Measurements from ENCODE around the gene YIF1B.
"Not testable (repeated sequence)": the region's sequence is repeated elsewhere in the genome, so short reads cannot be mapped to it uniquely, and the experiment has no call there.

Gene YIF1B

DNA sequence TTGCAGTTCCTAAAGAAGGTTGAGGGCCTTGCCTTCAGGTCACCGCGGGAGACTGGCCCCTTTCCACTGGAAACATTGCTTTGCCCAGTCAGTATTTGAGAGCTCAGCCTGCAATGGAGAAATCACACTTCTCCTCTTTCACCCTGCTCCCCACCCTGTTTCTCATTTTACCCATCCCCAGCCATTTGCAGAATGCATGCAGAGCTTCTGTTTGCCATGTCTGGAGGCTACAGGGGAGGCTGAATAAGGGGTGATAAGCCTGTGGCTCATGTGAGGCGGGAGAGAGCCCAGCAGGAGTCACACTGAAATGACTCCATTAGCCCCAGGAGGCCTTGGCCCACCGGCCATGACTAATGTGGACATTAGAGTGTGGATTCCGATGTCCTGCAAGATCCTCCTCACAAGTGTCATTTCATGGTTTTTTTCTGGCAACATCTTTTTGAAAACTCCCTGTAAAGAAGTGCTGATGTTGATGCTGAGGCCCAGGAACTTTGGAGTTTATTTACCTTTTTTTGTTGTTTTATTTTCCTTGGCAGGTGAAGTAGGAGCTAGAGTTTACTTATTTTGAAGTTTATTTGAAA lies 45.1 kb downstream of the YIF1B start:
- no peak for DNase-seq

DNA sequence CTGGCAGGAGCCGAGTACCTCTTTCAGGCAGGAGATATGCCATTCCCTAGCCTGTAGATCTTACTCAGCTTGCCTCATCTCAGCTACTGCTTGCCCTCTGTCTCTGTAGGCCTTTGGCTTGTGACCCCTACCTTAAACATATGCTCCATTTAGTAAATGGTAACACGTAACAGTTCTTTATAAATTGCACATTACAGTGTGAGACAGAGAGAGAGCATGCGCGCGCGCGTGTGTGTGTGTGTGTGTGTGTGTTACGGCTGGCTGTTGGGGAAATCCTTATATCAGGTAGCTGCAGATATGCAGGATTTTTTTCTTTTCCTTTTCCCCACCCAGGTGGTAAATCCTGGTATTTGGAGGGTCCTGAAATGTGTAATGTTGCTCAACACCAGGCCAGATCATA lies 47.2 kb downstream of the YIF1B start:
- no peak for DNase-seq

DNA sequence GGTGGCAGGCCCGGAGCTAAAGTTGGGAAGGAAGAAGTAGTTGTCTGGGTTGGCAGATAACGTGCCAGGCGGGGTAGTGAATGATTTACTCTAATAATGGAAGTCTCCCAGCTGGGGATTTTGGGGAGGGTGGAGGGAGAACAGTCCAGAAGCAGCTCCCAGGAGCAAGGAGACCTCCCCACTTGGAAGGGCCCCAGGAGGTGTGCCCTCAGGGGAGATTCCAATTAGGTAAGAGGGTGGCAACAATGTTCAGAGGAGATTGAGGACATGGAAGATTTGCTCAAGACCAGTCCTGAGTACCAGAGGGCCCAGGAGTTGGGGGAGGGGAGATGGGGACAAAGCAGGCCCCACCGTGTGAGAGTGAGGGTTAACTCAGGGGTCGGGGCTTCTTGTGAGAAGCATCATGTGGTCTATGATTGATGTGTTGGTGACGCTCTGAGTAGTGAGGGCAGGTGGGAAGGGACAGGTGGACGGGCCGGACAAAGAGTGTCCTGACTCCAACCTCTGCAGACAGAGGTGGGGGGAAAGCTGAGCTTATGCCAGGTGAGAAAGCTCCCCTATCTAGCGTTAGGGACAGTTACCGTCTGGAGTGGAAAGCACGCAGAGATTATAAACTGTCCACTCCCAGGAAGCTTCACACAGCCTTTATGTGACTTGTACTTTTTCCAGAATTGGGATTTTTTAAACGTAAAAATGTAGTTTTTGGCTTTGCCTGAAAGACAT lies 47.8 kb downstream of the YIF1B start:
- no peak for DNase-seq

DNA sequence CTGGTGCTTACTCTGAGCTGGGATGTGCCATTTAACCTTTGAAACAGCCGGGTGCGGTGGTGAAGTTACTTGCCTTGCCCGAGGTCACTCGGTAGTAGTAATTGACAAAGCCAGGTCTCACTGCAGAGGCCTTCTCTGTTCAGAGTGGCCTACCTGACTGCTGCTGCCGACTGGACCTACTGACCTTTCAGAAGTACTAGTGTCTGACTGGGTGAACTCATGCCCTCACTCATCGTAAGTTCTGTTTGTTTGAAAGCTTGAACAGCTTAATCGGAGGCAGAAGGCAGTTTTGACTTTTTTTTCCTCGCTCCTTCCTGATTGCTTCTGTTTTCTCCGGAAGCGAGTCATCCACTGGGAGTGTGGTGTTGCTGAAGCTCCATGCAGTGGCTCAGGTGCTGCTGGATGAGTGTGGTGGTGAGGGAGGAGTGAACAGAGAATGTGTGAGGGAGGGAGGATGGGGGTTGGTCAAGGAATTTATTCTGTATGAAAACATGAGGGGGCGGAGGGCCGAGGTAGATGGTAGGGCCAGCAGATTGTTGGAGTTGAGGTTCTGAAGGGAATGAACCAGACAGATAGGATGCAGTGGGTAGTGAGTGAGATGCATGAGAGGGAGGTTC lies 48.7 kb downstream of the YIF1B start:
- DNase-seq: no peak

- DNase-seq: no peak
These were observed 49.8 kb downstream of the YIF1B start for GRCh38 chr19:38265921-38266429.

DNA sequence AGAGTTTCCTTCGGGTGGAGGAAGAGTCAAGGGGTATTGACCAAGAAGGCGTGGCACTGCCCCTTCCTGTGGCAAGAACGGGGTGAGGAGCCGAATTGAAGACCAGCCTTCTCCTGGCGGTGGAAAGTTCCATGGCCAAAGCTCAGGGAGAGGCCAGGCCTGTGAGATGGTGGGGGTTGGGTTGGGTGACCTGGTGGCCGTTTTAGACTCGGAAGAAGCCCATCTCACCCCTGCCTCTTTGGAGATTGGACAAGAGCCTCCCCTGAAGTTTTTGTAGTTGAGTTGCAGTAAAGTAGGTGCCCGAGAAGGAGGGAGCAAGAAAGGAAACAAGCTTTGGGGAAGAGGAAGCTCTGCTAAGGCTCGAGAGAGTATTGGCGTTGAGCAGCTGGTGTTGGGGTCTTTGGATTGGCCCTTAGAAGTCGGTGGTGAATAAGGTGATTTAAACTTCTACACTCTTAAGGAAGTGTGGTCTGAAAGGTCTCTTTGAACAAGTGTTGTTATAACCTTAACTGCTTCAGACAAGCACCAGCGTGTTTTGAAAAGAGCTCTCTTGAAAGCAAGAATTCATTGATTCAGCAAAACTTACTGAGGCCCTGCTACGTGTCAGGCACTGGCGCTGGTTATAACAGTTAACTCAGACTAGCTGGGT lies 50.4 kb downstream of the YIF1B start:
- DNase-seq: no peak

DNA sequence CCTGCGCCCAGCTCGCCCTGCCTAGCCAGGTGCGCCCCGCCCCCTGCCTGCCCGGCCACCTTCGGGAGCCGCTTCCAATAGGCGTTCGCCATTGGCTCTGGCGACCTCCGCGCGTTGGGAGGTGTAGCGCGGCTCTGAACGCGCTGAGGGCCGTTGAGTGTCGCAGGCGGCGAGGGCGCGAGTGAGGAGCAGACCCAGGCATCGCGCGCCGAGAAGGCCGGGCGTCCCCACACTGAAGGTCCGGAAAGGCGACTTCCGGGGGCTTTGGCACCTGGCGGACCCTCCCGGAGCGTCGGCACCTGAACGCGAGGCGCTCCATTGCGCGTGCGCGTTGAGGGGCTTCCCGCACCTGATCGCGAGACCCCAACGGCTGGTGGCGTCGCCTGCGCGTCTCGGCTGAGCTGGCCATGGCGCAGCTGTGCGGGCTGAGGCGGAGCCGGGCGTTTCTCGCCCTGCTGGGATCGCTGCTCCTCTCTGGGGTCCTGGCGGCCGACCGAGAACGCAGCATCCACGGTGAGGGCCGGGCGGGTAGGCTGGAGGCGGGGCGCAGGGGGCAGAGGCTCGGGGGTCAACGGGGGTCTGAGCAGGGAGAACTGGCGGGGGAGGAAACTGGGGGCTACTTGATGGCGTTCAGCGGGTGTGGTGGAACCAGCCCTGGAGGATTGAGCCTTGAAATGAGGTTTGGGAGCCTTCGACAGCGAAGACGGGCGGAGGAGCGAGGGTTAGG lies 51.1 kb downstream of the YIF1B start, which contains the start of gene SPINT2:
Gene SPINT2 (plus strand): TSS at position 88 of the 727 bp plus-strand sequence. CDS start 320 bp downstream, at position 408.
- DNase-seq: no peak

GRCh38 chr19:38263689-38264485 lies 51.9 kb downstream of the YIF1B start:
- DNase-seq: no peak

- DNase-seq: no peak
These were observed 53.0 kb downstream of the YIF1B start for GRCh38 chr19:38262585-38263268.

- DNase-seq: not testable (repeated sequence)
These were observed 53.8 kb downstream of the YIF1B start for GRCh38 chr19:38261942-38262341.

GRCh38 chr19:38255383-38256014 lies 60.2 kb downstream of the YIF1B start:
- peak; percentile 59 for DNase-seq

- DNase-seq: no peak
These were observed 62.0 kb downstream of the YIF1B start for GRCh38 chr19:38253788-38254187.
